Esophagus squamous epithelium (tissue), 5 donors: ENCODE data around the gene ATF1. TPM values are rescaled to one million over a fixed set of nuclear protein-coding genes. Genes with fewer than 3 reads are reported as not detected.
A peak's percentile ranks its signal among the peaks of the same experiment; 100 is the strongest.
"Not testable (repeated sequence)": the region's sequence is repeated elsewhere in the genome, so short reads cannot be mapped to it uniquely, and the experiment has no call there.

Experiments used
- DNase-seq: peaks from one replicate; lab custom pipeline; 2025; lab: John Stamatoyannopoulos, UW
- H3K27ac ChIP-seq, 4 donors: fragments of 200-600 bp; sonication (generic); one replicate each; pipeline ENCODE4 v1.5.1; 2016 to 2019; ENCODE audit warnings: mild to moderate bottlenecking in 1 of 4
- H3K27me3 ChIP-seq, 4 donors: fragments of 200-600 bp; sonication (generic); 1 replicate in 3 of 4; 2 replicates in 1 of 4; pipeline versions ENCODE4 v1.5.1 to v1.6.0; 2017 to 2021; ENCODE audit warnings: antibody characterized with exemption in 1 of 4
- H3K36me3 ChIP-seq, 3 donors: fragments of 200-600 bp; sonication (generic); one replicate each; pipeline ENCODE4 v1.5.1; 2016 to 2019
- H3K4me1 ChIP-seq, 3 donors: fragments of 200-600 bp; sonication (generic); one replicate each; pipeline ENCODE4 v1.5.1; 2017 to 2019
- H3K4me3 ChIP-seq, 4 donors: fragments of 200-600 bp; sonication (generic); 1 replicate in 3 of 4; 2 replicates in 1 of 4; pipeline ENCODE4 v1.5.1; 2016 to 2019; ENCODE audit warnings: mild to moderate bottlenecking in 2 of 4, moderate library complexity in 1 of 4
- H3K9me3 ChIP-seq, 3 donors: fragments of 200-600 bp; sonication (generic); one replicate each; pipeline ENCODE4 v1.5.1; 2016 to 2019
- POLR2A ChIP-seq, 4 donors: fragments of 450-650 bp; IDR thresholded peaks; one replicate each; pipeline ENCODE4 v1.6.1; 2017; ENCODE audit warnings: antibody characterized with exemption in 4 of 4, mild to moderate bottlenecking in 4 of 4, moderate library complexity in 3 of 4
- WGBS, 2 donors: methylation state at CpG; one replicate each; pipeline ENCODE4 v1.1.5; 2018; 5-methylcytosine and 5-hydroxymethylcytosine counted together
- intact Hi-C: fragments of 100-400 bp; cut with DNase I; formaldehyde crosslinking; loops from one replicate; pipeline ENCODE4 v1.15.0; 2022
- total RNA-seq, 4 donors: library from RNA; depleted of rRNA; stranded (reverse); fragments of >200 nt; gene quantifications; one replicate each; pipeline ENCODE4 v1.1.0, GENCODE V29; 2016
- TF ChIP-seq, protein P1 (sequence below), 6 experiments: fragments of 450-650 bp in 4 of 6; fragments of 200-600 bp in 2 of 6; sonication (generic) in 2 of 6; IDR thresholded peaks; one replicate each; pipeline ENCODE4 v1.5.1; 2016 to 2019; ENCODE audit warnings: antibody characterized with exemption in 6 of 6, mild to moderate bottlenecking in 4 of 6, moderate library complexity in 4 of 6
- donor health status: DM: yes; HTN: yes; CAD: no.

ATF1 gene
- total RNA-seq, 4 donors from 2014 or later = 5.5 to 20.4 (median 14.3) TPM

DNA sequence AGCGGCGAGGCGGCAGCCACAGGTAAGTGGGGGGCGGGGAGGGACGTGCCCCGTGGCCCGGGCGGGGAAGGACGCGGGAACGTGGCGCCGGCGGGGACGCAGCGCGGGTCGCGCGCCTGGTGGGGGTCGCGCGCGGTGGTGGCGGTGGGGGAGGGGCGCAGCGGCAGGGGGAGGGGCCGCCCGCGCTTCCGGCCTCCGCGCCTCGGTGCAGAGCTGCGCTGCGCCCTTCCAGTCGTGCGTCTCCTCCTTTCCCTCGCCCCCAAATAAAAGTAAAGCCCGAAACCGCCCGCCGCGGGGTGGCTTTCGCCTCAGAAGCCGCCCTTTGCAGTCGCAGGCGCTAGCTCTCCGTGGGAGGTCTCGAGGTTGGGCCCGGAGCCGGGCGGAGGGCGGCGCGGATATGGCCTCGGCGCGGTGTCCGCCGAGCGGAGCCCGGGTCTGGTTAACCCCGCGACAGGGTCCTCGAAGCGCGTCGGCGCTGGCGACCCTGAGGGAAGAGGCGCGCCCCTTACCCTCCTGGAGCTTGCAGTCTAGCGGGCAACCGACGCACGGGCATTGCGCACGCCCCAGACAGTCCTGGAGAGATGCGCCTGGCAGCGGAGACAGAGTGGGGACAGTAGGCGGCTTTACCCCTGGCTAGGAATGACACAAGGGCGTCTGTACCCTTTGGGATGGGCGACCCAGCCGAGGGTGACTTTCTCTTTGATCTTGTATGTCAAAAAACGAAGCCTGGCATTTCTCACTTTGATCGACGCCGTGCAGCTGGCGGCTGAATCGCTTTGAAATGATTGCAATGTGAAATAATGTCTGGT lies 589 bp downstream of the ATF1 start:
- 0 to 1% methylated on average over 15 to 21 of the region's 91 CpGs for WGBS, 2 donors
- Histone ChIP-seq H3K4me1 (peaks cover 15 to 59% (median 19%) of the 10 kb centered on the region in 3 donors), H3K36me3 (no peaks in the 10 kb centered on the region), H3K27ac (peak overlapping the region; percentile 98 to 99 (median 98)), H3K4me3 (peak overlapping the region; percentile 84 to 100 (median 90)), H3K9me3 (no peaks in the 10 kb centered on the region), H3K27me3 (no peaks in the 10 kb centered on the region)
- no peak for TF ChIP-seq POLR2A (IDR thresholded peaks at IDR 0.05)
- TF ChIP-seq, protein P1, sequence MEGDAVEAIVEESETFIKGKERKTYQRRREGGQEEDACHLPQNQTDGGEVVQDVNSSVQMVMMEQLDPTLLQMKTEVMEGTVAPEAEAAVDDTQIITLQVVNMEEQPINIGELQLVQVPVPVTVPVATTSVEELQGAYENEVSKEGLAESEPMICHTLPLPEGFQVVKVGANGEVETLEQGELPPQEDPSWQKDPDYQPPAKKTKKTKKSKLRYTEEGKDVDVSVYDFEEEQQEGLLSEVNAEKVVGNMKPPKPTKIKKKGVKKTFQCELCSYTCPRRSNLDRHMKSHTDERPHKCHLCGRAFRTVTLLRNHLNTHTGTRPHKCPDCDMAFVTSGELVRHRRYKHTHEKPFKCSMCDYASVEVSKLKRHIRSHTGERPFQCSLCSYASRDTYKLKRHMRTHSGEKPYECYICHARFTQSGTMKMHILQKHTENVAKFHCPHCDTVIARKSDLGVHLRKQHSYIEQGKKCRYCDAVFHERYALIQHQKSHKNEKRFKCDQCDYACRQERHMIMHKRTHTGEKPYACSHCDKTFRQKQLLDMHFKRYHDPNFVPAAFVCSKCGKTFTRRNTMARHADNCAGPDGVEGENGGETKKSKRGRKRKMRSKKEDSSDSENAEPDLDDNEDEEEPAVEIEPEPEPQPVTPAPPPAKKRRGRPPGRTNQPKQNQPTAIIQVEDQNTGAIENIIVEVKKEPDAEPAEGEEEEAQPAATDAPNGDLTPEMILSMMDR (IDR thresholded peaks at IDR 0.05) = no peak
- DNase-seq = no peak
- intact Hi-C loops = loop anchor here (5.0 kb wide), 1 partner anchor 223 kb away; no protein-coding TSS in a partner anchor

DNA sequence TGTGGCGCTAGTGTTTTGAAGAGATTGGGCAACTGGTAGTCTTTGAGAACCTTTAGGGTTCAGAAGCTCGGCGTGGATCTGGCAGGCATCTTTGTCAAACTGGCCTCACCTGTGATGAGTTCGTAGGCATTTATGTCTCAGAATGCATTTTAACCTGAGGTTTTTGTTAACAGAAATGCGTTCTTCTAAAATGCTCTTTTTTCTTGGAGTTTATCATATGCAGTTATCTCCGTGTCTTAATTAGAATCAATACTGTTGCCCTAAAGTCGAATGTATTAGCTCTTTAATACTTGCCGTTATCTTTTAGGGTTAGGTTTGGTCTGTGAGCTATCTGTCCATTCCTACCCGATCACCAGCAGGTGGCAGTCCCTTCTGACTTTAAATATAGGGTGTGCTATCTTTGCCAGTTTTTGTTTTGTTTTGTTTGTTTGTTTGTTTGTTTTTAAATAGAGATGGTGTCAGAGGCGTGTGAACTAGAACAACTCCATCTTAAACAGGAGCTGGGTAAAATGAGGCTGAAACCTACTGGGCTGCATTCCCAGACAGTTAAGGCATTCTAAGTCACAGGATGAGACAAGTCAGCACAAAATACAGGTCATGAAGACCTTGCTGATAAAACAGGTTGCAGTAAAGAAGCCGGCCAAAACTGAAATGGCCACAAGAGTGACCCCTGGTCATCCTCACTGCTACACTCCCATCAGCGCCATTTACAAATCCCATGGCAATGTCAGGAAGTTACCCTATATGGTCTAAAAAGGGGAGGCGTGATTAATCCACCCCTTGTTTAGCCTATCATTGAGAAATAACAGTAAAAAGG lies 1.4 kb downstream of the ATF1 start:
- peaks cover 0 to 5% (median 0%) of the 10 kb centered on the region in 3 donors for H3K36me3 ChIP-seq
- H3K27ac ChIP-seq = peak overlapping the region; percentile 98 to 99 (median 98)
- no peaks in the 10 kb centered on the region for H3K27me3 ChIP-seq
- no peaks in the 10 kb centered on the region for H3K9me3 ChIP-seq
- intact Hi-C loops = loop anchor here (5.0 kb wide), 1 partner anchor 222 kb away; no protein-coding TSS in a partner anchor
- peak overlapping the region; percentile 84 to 100 (median 90) for H3K4me3 ChIP-seq
- no peak for DNase-seq
- peaks cover 15 to 59% (median 19%) of the 10 kb centered on the region in 3 donors for H3K4me1 ChIP-seq
- TF ChIP-seq, protein P1 (IDR thresholded peaks at IDR 0.05) = peak; percentile 32 to 78 (median 65)
- no peak for TF ChIP-seq POLR2A (IDR thresholded peaks at IDR 0.05)
- 9 to 11% methylated on average over 13 of the region's 13 CpGs for WGBS, 2 donors

DNA sequence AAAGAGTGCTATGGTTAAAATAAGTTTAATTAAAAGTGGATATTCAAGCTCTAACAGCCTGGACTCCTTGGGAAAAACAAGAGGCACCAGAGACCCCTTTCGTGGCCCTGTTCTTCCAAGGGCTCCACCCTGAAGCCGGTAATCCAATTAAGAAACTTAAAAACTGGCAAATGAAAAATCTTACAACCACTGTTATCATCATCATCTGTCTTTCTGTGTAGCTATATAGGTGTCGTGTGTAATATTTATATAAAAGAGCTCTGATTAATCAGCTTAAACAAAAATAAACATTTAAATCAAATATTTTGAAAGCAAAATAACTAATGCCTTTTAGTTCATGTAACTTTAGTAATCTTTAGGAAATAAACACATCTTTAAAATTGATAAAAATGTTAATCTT lies 4.5 kb downstream of the ATF1 start:
- intact Hi-C loops = loop anchor here (5.0 kb wide), 1 partner anchor 219 kb away; no protein-coding TSS in a partner anchor
- Histone ChIP-seq H3K27ac (no peak overlapping the region), H3K4me1 (peaks cover 8 to 46% (median 11%) of the 10 kb centered on the region in 3 donors), H3K9me3 (no peaks in the 10 kb centered on the region), H3K36me3 (peaks cover 0 to 27% (median 0%) of the 10 kb centered on the region in 3 donors), H3K4me3 (no peak overlapping the region), H3K27me3 (no peaks in the 10 kb centered on the region)
- WGBS, 2 donors = 69 to 72% methylated on average over 3 of the region's 3 CpGs
- DNase-seq = no peak
- TF ChIP-seq POLR2A (IDR thresholded peaks at IDR 0.05) = no peak
- TF ChIP-seq, protein P1 (IDR thresholded peaks at IDR 0.05) = no peak

DNA sequence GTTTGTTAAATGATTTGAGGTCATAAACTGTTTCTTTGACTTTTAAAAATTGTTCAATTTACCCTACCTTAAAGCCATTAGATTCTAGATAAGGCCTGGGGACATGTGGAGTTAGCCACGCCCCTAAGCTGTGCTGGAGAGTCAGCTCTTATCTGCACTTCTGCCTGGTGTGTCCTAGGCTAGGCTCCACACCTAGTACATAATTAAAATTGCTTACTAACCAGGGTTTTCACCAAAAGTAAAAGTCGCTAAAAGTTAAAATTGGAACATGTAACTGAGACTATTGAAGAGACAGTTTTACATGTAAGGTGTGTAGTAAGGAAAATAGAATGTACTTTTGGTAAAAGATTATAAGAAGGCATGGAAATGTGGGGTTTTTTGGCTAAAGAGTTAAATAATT lies 4.9 kb downstream of the ATF1 start:
- H3K4me3 ChIP-seq, DNase-seq, H3K27me3 ChIP-seq, H3K9me3 ChIP-seq, H3K27ac ChIP-seq: not testable (repeated sequence)
- 76 to 93% methylated on average over 2 of the region's 2 CpGs for WGBS, 2 donors
- peaks cover 0 to 27% (median 0%) of the 10 kb centered on the region in 3 donors for H3K36me3 ChIP-seq
- intact Hi-C loops = loop anchor here (5.0 kb wide), 1 partner anchor 218 kb away; no protein-coding TSS in a partner anchor
- peaks cover 8 to 45% (median 11%) of the 10 kb centered on the region in 3 donors for H3K4me1 ChIP-seq

DNA sequence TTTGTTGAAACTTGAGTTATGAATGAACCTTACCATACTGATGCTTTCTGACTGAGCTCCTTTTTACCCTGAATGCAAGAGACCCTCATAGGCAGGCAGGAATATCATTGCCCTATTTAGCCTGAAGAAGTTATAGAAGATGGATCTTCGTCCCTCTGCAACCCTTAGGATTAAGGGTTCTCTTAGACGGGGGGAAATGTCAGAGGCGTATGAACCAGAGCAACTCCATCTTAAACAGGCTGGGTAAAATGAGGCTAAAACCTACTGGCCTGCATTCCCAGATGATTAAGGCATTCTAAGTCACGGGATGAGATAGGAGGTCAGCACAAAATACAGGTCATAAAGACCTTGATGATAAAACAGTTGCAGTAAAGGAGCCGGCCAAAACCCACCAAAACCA lies 7.5 kb downstream of the ATF1 start:
- WGBS, 2 donors = 90 to 95% methylated on average over 3 to 5 of the region's 5 CpGs
- no peaks in the 10 kb centered on the region for H3K9me3 ChIP-seq
- no peak for DNase-seq
- no peak overlapping the region for H3K4me3 ChIP-seq
- TF ChIP-seq, protein P1 (IDR thresholded peaks at IDR 0.05) = no peak
- no peak for TF ChIP-seq POLR2A (IDR thresholded peaks at IDR 0.05)
- no peak overlapping the region for H3K27ac ChIP-seq
- H3K36me3 ChIP-seq = peaks cover 0 to 27% (median 0%) of the 10 kb centered on the region in 3 donors
- intact Hi-C loops = no loop called here
- H3K4me1 ChIP-seq = peaks cover 0 to 28% (median 0%) of the 10 kb centered on the region in 3 donors
- no peaks in the 10 kb centered on the region for H3K27me3 ChIP-seq
